Naive thymus-derived CD4-positive, alpha-beta T cell (primary cell): ENCODE results near the gene MYO16. TPM values are rescaled to one million over a fixed set of nuclear protein-coding genes. Genes with fewer than 3 reads are reported as not detected.
"Not testable (repeated sequence)": the region's sequence is repeated elsewhere in the genome, so short reads cannot be mapped to it uniquely, and the experiment has no call there.

Source experiments
- ATAC-seq: fragments of 150-1000 bp; cut with Tn5 transposase; 2 replicates; pipeline ENCODE4 v1.10.0; 2021; ENCODE audit warnings: mild to moderate bottlenecking, moderate library complexity
- CTCF ChIA-PET: fragments of 350-600 bp; sonication (Branson Sonifier 250); formaldehyde crosslinking; loops from one replicate; lab custom pipeline; 2021; ENCODE audit warnings: antibody characterized with exemption; lab: Charles Lee
- POLR2A ChIA-PET: fragments of 350-600 bp; sonication (Branson Sonifier 250); formaldehyde crosslinking; loops from one replicate; lab custom pipeline; 2021; ENCODE audit warnings: antibody characterized with exemption, inconsistent platforms; lab: Charles Lee
- DNase-seq, 9 donors: peaks; one replicate each; pipeline versions ENCODE4 v3.0.0 to v3.0.0-alpha.2; 2020 to 2022; ENCODE audit warnings: mixed read lengths in 1 of 9
- H3K27ac ChIP-seq: one replicate; pipeline ENCODE4 v1.7.0; 2013; ENCODE audit warnings: mild to moderate bottlenecking, low read depth, low read length, moderate library complexity
- H3K27me3 ChIP-seq, 2 donors: one replicate each; pipeline ENCODE4 v1.7.0; 2013; ENCODE audit warnings: low read length in 2 of 2, mild to moderate bottlenecking in 2 of 2, moderate library complexity in 2 of 2; ENCODE audit not compliant: control insufficient read depth in 2 of 2, insufficient read depth in 2 of 2
- H3K36me3 ChIP-seq, 3 experiments: 1 replicate in 2 of 3; 2 replicates in 1 of 3; pipeline ENCODE4 v1.7.0; 2013; ENCODE audit warnings: low read length in 3 of 3, mild to moderate bottlenecking in 3 of 3, moderate library complexity in 1 of 3; ENCODE audit not compliant: insufficient read depth in 3 of 3, control insufficient read depth in 2 of 3
- H3K4me1 ChIP-seq, 2 donors: one replicate each; pipeline ENCODE4 v1.7.0; 2013; ENCODE audit warnings: low read length in 2 of 2, mild to moderate bottlenecking in 2 of 2, moderate library complexity in 1 of 2; ENCODE audit not compliant: control insufficient read depth in 2 of 2, insufficient read depth in 2 of 2
- H3K4me3 ChIP-seq: 2 replicates; pipeline ENCODE4 v1.7.0; 2013; ENCODE audit warnings: mild to moderate bottlenecking, low read length
- H3K9me3 ChIP-seq, 3 experiments: 1 replicate in 2 of 3; 2 replicates in 1 of 3; pipeline ENCODE4 v1.7.0; 2013; ENCODE audit warnings: low read length in 3 of 3; ENCODE audit not compliant: control insufficient read depth in 2 of 3
- H3K27ac Mint-ChIP-seq, 9 donors: one replicate each; pipeline ENCODE4 v1.8.0; 2020 to 2022; ENCODE audit warnings: mixed read lengths in 9 of 9, mild to moderate bottlenecking in 8 of 9, moderate library complexity in 5 of 9, inconsistent platforms in 2 of 9
- H3K27me3 Mint-ChIP-seq, 5 donors: one replicate each; pipeline ENCODE4 v1.8.0; 2021 to 2022; ENCODE audit warnings: mixed read lengths in 5 of 5, mild to moderate bottlenecking in 1 of 5
- H3K36me3 Mint-ChIP-seq, 5 donors: one replicate each; pipeline ENCODE4 v1.8.0; 2020 to 2022; ENCODE audit warnings: mixed read lengths in 5 of 5, mild to moderate bottlenecking in 3 of 5, inconsistent platforms in 1 of 5
- H3K4me1 Mint-ChIP-seq, 7 donors: one replicate each; pipeline ENCODE4 v1.8.0; 2020 to 2022; ENCODE audit warnings: mixed read lengths in 7 of 7, mild to moderate bottlenecking in 3 of 7, inconsistent platforms in 1 of 7
- H3K4me3 Mint-ChIP-seq, 10 donors: one replicate each; pipeline ENCODE4 v1.8.0; 2020 to 2022; ENCODE audit warnings: mild to moderate bottlenecking in 10 of 10, mixed read lengths in 10 of 10, moderate library complexity in 6 of 10, inconsistent platforms in 2 of 10
- H3K9me3 Mint-ChIP-seq, 11 donors: one replicate each; pipeline ENCODE4 v1.8.0; 2020 to 2022; ENCODE audit warnings: mixed read lengths in 11 of 11, mild to moderate bottlenecking in 4 of 11, inconsistent platforms in 1 of 11, moderate library complexity in 1 of 11
- intact Hi-C, 2 donors: fragments of 100-400 bp; cut with micrococcal nuclease; formaldehyde crosslinking; loops; one replicate each; pipeline ENCODE4 v1.15.1; 2023
- polyA plus RNA-seq, 2 donors: library from polyadenylated mRNA; unstranded; fragments of 300-500 nt; fragmentation: Illumina TruSeq; gene quantifications; one replicate each; pipeline ENCODE4 v1.2.3, GENCODE V29; 2021
- total RNA-seq, 6 experiments: library from RNA in 5 of 6; stranded (reverse) in 5 of 6; gene quantifications; 1 replicate in 5 of 6; 2 replicates in 1 of 6; pipeline ENCODE4 v1.2.3 and lab custom pipeline; 2021 to 2026

The MYO16 gene
- total and polyA plus RNA-seq, 7 experiments from 2014 or later, result 0.10 to 1.4 (median 1.4) TPM; not detected in 4

DNA sequence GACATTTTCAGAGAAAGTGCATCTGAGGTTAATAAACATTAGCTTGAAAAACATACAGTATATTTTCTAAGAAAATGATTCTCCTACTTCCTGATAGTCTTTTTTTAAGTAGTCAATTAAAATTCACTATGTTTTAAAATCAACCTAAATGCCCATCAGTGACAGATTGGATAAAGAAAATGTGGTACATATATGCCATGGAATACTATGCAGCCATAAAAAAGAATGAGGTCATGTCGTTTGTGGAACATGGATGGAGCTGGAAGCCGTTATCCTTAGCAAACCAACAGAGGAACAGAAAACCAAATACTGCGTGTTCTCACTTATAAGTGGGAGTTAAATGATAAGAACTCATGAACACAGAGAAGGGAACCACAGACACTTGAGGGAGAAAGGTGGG, 462.8 kb downstream of the MYO16 start:
- CTCF ChIA-PET, H3K36me3 ChIP-seq, H3K4me1 Mint-ChIP-seq, H3K4me1 ChIP-seq, DNase-seq, H3K36me3 Mint-ChIP-seq, ATAC-seq, H3K27ac ChIP-seq, POLR2A ChIA-PET, H3K9me3 ChIP-seq, H3K27ac Mint-ChIP-seq, H3K4me3 Mint-ChIP-seq, H3K4me3 ChIP-seq, intact Hi-C loops, H3K27me3 ChIP-seq: not testable (repeated sequence)
- peaks cover 0 to 21% (median 6%) of the 10 kb centered on the region in 11 donors for H3K9me3 Mint-ChIP-seq
- peaks cover 0 to 44% (median 8%) of the 10 kb centered on the region in 5 donors for H3K27me3 Mint-ChIP-seq

DNA sequence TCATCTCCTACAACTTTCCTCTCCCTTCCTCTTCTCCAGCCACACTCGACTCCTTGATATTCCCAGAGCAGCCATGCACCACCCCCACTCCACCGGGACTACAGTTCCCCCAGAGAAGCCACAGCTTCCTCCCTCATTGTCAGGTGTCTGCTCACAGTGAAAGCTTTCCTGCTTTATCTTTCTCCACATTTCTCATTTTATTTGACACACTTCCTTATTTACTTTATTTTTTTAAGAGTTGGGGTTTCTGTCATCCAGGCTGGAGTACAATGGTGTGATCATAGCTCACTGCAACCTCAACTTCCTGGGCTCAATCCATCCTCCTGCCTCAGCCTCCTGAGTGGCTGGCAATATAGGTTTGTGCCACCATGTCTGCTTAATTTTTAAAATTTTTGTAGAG, 464.6 kb downstream of the MYO16 start:
- Mint-ChIP-seq H3K9me3 (peaks cover 0 to 21% (median 6%) of the 10 kb centered on the region in 11 donors), H3K36me3 (peaks cover 0 to 6% (median 0%) of the 10 kb centered on the region in 5 donors), H3K4me3 (no peak overlapping the region), H3K27ac (no peak overlapping the region), H3K4me1 (peaks cover 0 to 7% (median 0%) of the 10 kb centered on the region in 7 donors), H3K27me3 (peaks cover 0 to 53% (median 8%) of the 10 kb centered on the region in 5 donors)
- Histone ChIP-seq H3K27ac (no peak overlapping the region), H3K4me3 (no peak overlapping the region), H3K4me1 (no peaks in the 10 kb centered on the region), H3K36me3 (no peaks in the 10 kb centered on the region), H3K27me3 (no peaks in the 10 kb centered on the region), H3K9me3 (no peaks in the 10 kb centered on the region)
- ChIA-PET POLR2A (no interaction called here), CTCF (no interaction called here)
- DNase-seq (no peak), ATAC-seq (no peak)
- intact Hi-C loops, result no loop called here

DNA sequence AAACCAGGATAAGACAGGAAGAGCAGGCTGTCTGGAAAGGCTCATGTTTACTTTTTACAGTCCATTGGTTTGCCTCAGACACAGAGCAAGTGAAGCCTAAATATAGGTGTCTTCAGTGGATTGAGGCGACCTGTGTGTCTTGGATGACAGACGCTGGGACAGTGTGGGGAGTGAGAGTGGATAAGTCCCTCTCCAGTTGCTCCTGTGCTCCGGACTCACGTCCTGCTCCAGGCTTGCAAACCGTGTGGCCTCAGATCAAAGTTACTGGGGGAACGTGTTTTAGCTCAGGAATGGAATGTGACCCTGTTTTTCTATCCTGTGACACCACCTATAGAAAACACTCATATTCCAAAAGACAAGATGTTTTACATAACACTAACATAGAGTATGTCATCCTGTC, 465.7 kb downstream of the MYO16 start:
- no peaks in the 10 kb centered on the region for H3K4me1 ChIP-seq
- ChIA-PET POLR2A (no interaction called here), CTCF (no interaction called here)
- peaks cover 0 to 6% (median 0%) of the 10 kb centered on the region in 5 donors for H3K36me3 Mint-ChIP-seq
- DNase-seq (no peak), ATAC-seq (no peak)
- no peaks in the 10 kb centered on the region for H3K36me3 ChIP-seq
- no peak overlapping the region for H3K4me3 ChIP-seq
- H3K4me3 Mint-ChIP-seq, result no peak overlapping the region
- peaks cover 0 to 53% (median 8%) of the 10 kb centered on the region in 5 donors for H3K27me3 Mint-ChIP-seq
- no peaks in the 10 kb centered on the region for H3K9me3 ChIP-seq
- peaks cover 0 to 21% (median 6%) of the 10 kb centered on the region in 11 donors for H3K9me3 Mint-ChIP-seq
- intact Hi-C loops, result no loop called here
- H3K4me1 Mint-ChIP-seq, result peaks cover 0 to 7% (median 0%) of the 10 kb centered on the region in 7 donors
- no peak overlapping the region for H3K27ac ChIP-seq
- H3K27me3 ChIP-seq, result no peaks in the 10 kb centered on the region
- no peak overlapping the region for H3K27ac Mint-ChIP-seq

DNA sequence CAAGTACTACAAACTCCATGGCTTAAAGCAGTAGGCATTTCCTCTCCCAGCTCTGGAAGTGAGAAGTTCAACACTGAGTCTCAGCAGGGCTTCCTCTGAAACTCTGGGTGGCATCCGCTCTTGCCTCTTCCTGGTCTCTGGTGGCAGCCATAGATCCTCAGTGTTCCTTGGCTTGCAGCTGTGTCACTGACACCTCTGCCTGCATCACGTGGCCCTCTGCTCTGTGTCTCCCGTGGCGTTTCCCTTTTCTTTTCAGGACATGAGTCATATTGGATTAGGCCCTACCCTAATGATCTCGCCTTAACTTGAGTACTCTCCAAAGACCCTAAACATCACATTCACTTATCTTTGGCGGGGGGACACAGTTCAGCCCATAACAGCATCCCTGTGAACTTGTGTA, 466.7 kb downstream of the MYO16 start:
- Mint-ChIP-seq H3K4me3 (no peak overlapping the region), H3K27me3 (peaks cover 0 to 48% (median 8%) of the 10 kb centered on the region in 5 donors), H3K27ac (no peak overlapping the region), H3K36me3 (peaks cover 0 to 6% (median 0%) of the 10 kb centered on the region in 5 donors), H3K9me3 (peaks cover 0 to 17% (median 6%) of the 10 kb centered on the region in 11 donors), H3K4me1 (peaks cover 0 to 7% (median 0%) of the 10 kb centered on the region in 7 donors)
- CTCF ChIA-PET, result no interaction called here
- Histone ChIP-seq H3K9me3 (no peaks in the 10 kb centered on the region), H3K27me3 (no peaks in the 10 kb centered on the region), H3K36me3 (no peaks in the 10 kb centered on the region), H3K4me1 (no peaks in the 10 kb centered on the region), H3K27ac (no peak overlapping the region), H3K4me3 (no peak overlapping the region)
- DNase-seq, result no peak
- no peak for ATAC-seq
- POLR2A ChIA-PET, result no interaction called here
- intact Hi-C loops, result no loop called here

DNA sequence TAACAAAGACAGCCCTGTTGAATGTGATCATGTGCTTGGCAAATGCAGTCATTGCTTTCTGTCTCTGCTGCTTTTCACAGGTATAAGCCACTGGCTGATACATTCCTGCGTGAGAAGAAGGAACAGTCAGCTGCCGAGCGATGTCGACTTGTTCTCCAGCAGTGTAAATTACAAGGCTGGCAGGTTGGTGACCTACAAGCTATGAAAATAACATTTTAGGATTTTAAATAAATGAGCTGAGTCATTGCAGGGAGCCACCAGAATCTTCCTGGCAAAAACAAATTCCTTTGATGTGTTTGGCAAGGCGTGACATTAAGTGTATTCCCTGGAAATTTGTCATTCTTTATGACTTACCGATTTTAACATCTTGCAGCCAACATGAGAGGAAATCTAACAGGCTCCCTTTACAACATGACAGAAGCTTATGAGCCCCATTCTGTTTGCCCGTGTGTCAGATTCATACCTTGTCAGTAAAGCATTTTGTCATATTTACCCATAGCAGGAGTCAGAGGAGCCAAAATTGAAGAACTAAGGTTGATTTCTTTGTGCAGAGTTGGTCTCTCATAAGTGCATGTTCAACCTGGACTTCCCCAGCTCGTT, 471.4 kb downstream of the MYO16 start:
- H3K36me3 ChIP-seq, result no peaks in the 10 kb centered on the region
- peaks cover 0 to 2% (median 0%) of the 10 kb centered on the region in 11 donors for H3K9me3 Mint-ChIP-seq
- no peaks in the 10 kb centered on the region for H3K9me3 ChIP-seq
- ChIA-PET CTCF (no interaction called here), POLR2A (no interaction called here)
- no peak for ATAC-seq
- H3K27me3 ChIP-seq, result no peaks in the 10 kb centered on the region
- DNase-seq, result no peak
- H3K4me1 ChIP-seq, result no peaks in the 10 kb centered on the region
- H3K27ac ChIP-seq, result no peak overlapping the region
- H3K4me3 ChIP-seq, result no peak overlapping the region
- H3K4me1 Mint-ChIP-seq, result no peaks in the 10 kb centered on the region
- H3K36me3 Mint-ChIP-seq, result no peaks in the 10 kb centered on the region
- peaks cover 0 to 20% (median 0%) of the 10 kb centered on the region in 5 donors for H3K27me3 Mint-ChIP-seq
- no peak overlapping the region for H3K4me3 Mint-ChIP-seq
- intact Hi-C loops, result no loop called here
- no peak overlapping the region for H3K27ac Mint-ChIP-seq

DNA sequence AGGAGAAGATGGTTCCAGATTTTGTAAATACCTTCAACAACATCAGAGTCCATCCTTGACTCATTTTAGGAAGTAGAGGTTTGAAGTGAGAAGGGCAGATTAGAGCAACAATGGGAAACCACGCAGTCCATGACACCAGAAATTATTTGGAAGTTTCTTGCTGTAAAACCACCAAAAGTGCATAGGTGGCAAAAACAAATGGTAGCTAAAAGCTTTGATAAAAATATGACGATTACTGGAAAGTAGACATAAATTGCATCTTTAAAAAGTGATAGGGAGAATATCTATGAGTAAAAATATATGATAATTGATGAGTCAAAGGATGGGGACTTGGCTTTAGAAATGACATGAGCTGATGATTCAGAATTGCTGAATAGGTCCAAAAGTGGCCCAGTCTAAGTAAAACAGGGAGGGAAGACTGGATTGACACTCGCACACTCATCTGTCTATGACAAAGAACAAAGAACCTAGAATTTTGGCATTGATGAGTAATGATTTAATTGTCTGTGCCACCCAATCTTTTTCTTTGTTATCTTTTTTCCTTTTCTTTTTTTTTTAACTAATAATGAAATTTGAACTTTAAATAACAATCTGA, 472.2 kb downstream of the MYO16 start:
- ChIA-PET CTCF (no interaction called here), POLR2A (no interaction called here)
- Histone ChIP-seq H3K27me3 (no peaks in the 10 kb centered on the region), H3K36me3 (no peaks in the 10 kb centered on the region), H3K4me3 (no peak overlapping the region), H3K9me3 (no peaks in the 10 kb centered on the region), H3K27ac (no peak overlapping the region), H3K4me1 (no peaks in the 10 kb centered on the region)
- intact Hi-C loops, result no loop called here
- Mint-ChIP-seq H3K9me3 (peaks cover 0 to 2% (median 0%) of the 10 kb centered on the region in 11 donors), H3K4me3 (no peak overlapping the region), H3K4me1 (no peaks in the 10 kb centered on the region), H3K27ac (no peak overlapping the region), H3K36me3 (no peaks in the 10 kb centered on the region), H3K27me3 (peaks cover 0 to 17% (median 4%) of the 10 kb centered on the region in 5 donors)
- ATAC-seq, result no peak
- no peak for DNase-seq

DNA sequence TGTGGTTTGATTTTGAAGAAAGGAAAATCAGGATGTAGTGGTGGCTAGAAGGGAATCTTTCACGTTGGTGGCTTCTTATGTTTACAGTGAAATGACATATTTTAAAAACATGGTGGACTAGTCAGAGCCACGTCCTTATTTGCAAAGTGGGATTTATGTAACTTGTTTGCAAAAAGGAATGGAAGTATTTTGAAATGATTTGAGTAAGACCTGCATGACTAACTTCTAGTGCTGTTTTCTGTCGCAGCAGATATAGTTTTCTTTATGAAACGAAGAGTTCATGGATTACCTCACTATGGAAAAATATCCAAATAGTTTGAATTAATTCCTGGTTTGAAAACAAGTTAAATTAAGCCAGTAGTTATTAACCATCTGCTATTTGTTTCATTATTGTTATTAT, 476.5 kb downstream of the MYO16 start:
- Mint-ChIP-seq H3K4me3 (no peak overlapping the region), H3K27me3 (peaks cover 0 to 24% (median 24%) of the 10 kb centered on the region in 5 donors), H3K4me1 (no peaks in the 10 kb centered on the region), H3K36me3 (no peaks in the 10 kb centered on the region), H3K9me3 (peaks cover 0 to 4% (median 0%) of the 10 kb centered on the region in 11 donors), H3K27ac (no peak overlapping the region)
- Histone ChIP-seq H3K9me3 (no peaks in the 10 kb centered on the region), H3K27ac (no peak overlapping the region), H3K4me3 (no peak overlapping the region), H3K27me3 (no peaks in the 10 kb centered on the region), H3K36me3 (no peaks in the 10 kb centered on the region), H3K4me1 (no peaks in the 10 kb centered on the region)
- intact Hi-C loops, result no loop called here
- no peak for DNase-seq
- ATAC-seq, result no peak
- POLR2A ChIA-PET, result no interaction called here
- CTCF ChIA-PET, result no interaction called here
